ENCODE data around the gene FAM107A. TPM values are rescaled to one million over a fixed set of nuclear protein-coding genes. Genes with fewer than 3 reads are reported as not detected.

Gene FAM107A
- total and polyA plus RNA-seq, 2 experiments from 2014 or later = 1.0 to 1.1 TPM

GRCh38 chr3:58551636-58552180 is 25.5 kb downstream of the FAM107A start (continued):
- no peak for TF ChIP-seq ZNF462 (CRISPR knock-in tag; IDR thresholded peaks at IDR 0.05)

- H3K4me1 ChIP-seq (ENCODE audit: insufficient read depth) = no peaks in the 10 kb centered on the region
- no peaks in the 10 kb centered on the region for H4K20me1 ChIP-seq (replicated peaks; ENCODE audit: insufficient read depth)
- H3F3A ChIP-seq (replicated peaks; ENCODE audit: low read depth) = no peaks in the 10 kb centered on the region
- no peak for DNase-seq (ENCODE audit: low spot score)
- Mint-ChIP-seq H3K4me1 (no peaks in the 10 kb centered on the region), H3K4me3 (no peak overlapping the region), H3K27ac (no peak overlapping the region), H3K9me3 (peaks cover 15% of the 10 kb centered on the region), H3K27me3 (ENCODE audit: insufficient read depth, low read depth, poor library complexity) (peaks cover 1% of the 10 kb centered on the region), H3K36me3 (ENCODE audit: low read depth) (peaks cover 2% of the 10 kb centered on the region; the same call in 2 of the 3 replicates)
- ATAC-seq = no peak
- no peaks in the 10 kb centered on the region for H3K79me2 ChIP-seq (replicated peaks; ENCODE audit: insufficient read depth)
- no peak overlapping the region for H2AFZ ChIP-seq
- no peaks in the 10 kb centered on the region for H3K27me3 ChIP-seq (ENCODE audit: insufficient read depth)
- H3K36me3 ChIP-seq (ENCODE audit: insufficient read depth) = no peaks in the 10 kb centered on the region; the same call in 1 of the 2 replicates
- H3K4me3 ChIP-seq = no peak overlapping the region
- TF ChIP-seq CREB1 (CRISPR knock-in tag; IDR thresholded peaks at IDR 0.05; ENCODE audit: low read depth) (no peak), EZH2phosphoT487 (IDR thresholded peaks at IDR 0.05; ENCODE audit: unreplicated experiment) (no peak), EZH2 (IDR thresholded peaks at IDR 0.05; ENCODE audit: low read depth, unreplicated experiment) (no peak), NANOG (IDR thresholded peaks at IDR 0.05; ENCODE audit: borderline replicate concordance) (no peak), JUNB (IDR thresholded peaks at IDR 0.05; ENCODE audit: unreplicated experiment) (no peak)
- no peaks in the 10 kb centered on the region for H3K9me2 ChIP-seq (ENCODE audit: insufficient read depth)
- no peak overlapping the region for H3K4me2 ChIP-seq
- no peak overlapping the region for H3K27ac ChIP-seq (ENCODE audit: low read depth)
Observed at GRCh38 chr3:58544541-58544940, 32.6 kb downstream of the FAM107A start.
